Activated naive CD4-positive, alpha-beta T cell treated with anti-CD3 and anti-CD28 coated beads, Interleukin-2, amount 10 ng/mL, durations not matched to agents 7 days and 5 days (primary cell): ENCODE data around the gene C14orf93.

Source experiments
- CTCF ChIA-PET: fragments of 350-600 bp; sonication (Branson Sonifier 250); formaldehyde crosslinking; loops from one replicate; lab custom pipeline; 2021; ENCODE audit warnings: antibody characterized with exemption; lab: Charles Lee
- DNase-seq: peaks from one replicate; pipeline ENCODE4 v3.0.0-alpha.2; 2020
- H3K27ac Mint-ChIP-seq: one replicate; pipeline ENCODE4 v1.8.0; 2021; ENCODE audit warnings: mild to moderate bottlenecking, moderate library complexity, mixed read lengths
- H3K27me3 Mint-ChIP-seq: one replicate; pipeline ENCODE4 v1.8.0; 2021; ENCODE audit warnings: mild to moderate bottlenecking, mixed read lengths
- H3K36me3 Mint-ChIP-seq: one replicate; pipeline ENCODE4 v1.8.0; 2021; ENCODE audit warnings: mixed read lengths
- H3K4me1 Mint-ChIP-seq: one replicate; pipeline ENCODE4 v1.8.0; 2021; ENCODE audit warnings: mixed read lengths
- H3K4me3 Mint-ChIP-seq: one replicate; pipeline ENCODE4 v1.8.0; 2021; ENCODE audit warnings: mild to moderate bottlenecking, moderate library complexity, mixed read lengths
- H3K9me3 Mint-ChIP-seq: one replicate; pipeline ENCODE4 v1.8.0; 2021; ENCODE audit warnings: mixed read lengths

Gene C14orf93

GRCh38 chr14:23040100-23040499 lies 30.2 kb upstream of the C14orf93 start:
- H3K36me3 Mint-ChIP-seq = peaks cover 2% of the 10 kb centered on the region
- H3K4me3 Mint-ChIP-seq = no peak overlapping the region
- H3K27ac Mint-ChIP-seq = no peak overlapping the region
- peaks cover 13% of the 10 kb centered on the region for H3K4me1 Mint-ChIP-seq
- H3K9me3 Mint-ChIP-seq = no peaks in the 10 kb centered on the region
- CTCF ChIA-PET = interaction anchor here (0.7 to 1.2 kb wide), 5 partner anchors 10 to 54 kb away, joined by 3 to 6 read pairs (median 4); no protein-coding TSS in a partner anchor
- peaks cover 31% of the 10 kb centered on the region for H3K27me3 Mint-ChIP-seq
- DNase-seq = no peak

- Mint-ChIP-seq H3K27ac (peak overlapping the region; percentile 95), H3K4me3 (peak overlapping the region; percentile 71), H3K36me3 (peaks cover 25% of the 10 kb centered on the region), H3K4me1 (peaks cover 39% of the 10 kb centered on the region), H3K27me3 (peaks cover 5% of the 10 kb centered on the region), H3K9me3 (no peaks in the 10 kb centered on the region)
- CTCF ChIA-PET = interaction anchor here (0.6 to 1.5 kb wide), 2 partner anchors 14 to 241 kb away, joined by 3 read pairs; no protein-coding TSS in a partner anchor
- DNase-seq = no peak
These were observed 25.6 kb upstream of the C14orf93 start for GRCh38 chr14:23035303-23036144.

- CTCF ChIA-PET = interaction anchor here (0.6 to 1.1 kb wide), 2 partner anchors 27 to 242 kb away, joined by 3 read pairs; no protein-coding TSS in a partner anchor
- H3K27ac Mint-ChIP-seq = peak within 1 kb of the TSS; percentile 95
- H3K27me3 Mint-ChIP-seq = peaks cover 5% of the 10 kb centered on the region
- H3K4me3 Mint-ChIP-seq = peak within 1 kb of the TSS; percentile 71
- peak; percentile 93 for DNase-seq
- H3K9me3 Mint-ChIP-seq = no peaks in the 10 kb centered on the region
- H3K4me1 Mint-ChIP-seq = peaks cover 39% of the 10 kb centered on the region
- H3K36me3 Mint-ChIP-seq = peaks cover 25% of the 10 kb centered on the region
These were observed 24.8 kb upstream of the C14orf93 start, which contains the start of gene PSMB5 for GRCh38 chr14:23034498-23035302. Gene PSMB5, minus strand, starts transcription at chr14:23034900. Its CDS starts 19 bp downstream, at chr14:23034881.

DNA sequence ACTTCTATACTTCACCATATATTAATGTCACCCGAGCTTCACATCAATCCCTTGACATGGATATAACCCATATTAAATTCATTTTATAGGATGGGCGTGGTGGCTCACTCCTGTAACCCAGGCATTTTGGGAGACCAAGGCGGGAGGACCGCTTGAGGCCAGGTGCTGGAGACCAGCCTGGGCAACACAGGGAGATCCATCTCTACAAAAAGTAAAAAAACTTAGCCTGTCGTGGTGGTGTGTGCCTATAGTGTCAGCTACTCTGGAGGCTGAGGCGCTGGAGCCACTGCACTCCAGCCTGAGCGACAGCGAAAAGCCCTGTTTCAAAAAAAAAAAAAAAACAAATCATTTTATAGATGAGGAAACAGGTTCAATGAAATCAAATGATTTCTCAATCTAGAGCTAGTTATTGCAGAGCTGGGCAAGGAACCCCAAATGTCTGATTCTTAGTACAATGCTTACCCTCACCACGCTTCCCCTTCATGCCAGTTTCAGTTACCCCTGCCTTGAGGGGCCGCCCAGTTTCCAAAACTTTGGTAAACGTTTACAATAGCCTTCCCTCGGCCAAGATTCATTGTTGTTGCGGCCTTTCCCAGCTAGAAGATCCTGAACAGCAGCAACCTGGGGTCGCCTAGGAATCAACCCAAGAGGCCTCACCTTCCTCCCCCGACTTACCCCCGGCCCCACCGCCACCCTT lies 24.0 kb upstream of the C14orf93 start:
- H3K4me1 Mint-ChIP-seq = peaks cover 46% of the 10 kb centered on the region
- H3K4me3 Mint-ChIP-seq = peak overlapping the region; percentile 71
- H3K9me3 Mint-ChIP-seq = no peaks in the 10 kb centered on the region
- DNase-seq = no peak
- CTCF ChIA-PET = interaction anchor here (0.6 to 1.5 kb wide), 6 partner anchors 13 to 81 kb away, joined by 3 to 6 read pairs (median 4); no protein-coding TSS in a partner anchor
- peak overlapping the region; percentile 95 for H3K27ac Mint-ChIP-seq
- H3K27me3 Mint-ChIP-seq = no peaks in the 10 kb centered on the region
- peaks cover 30% of the 10 kb centered on the region for H3K36me3 Mint-ChIP-seq

DNA sequence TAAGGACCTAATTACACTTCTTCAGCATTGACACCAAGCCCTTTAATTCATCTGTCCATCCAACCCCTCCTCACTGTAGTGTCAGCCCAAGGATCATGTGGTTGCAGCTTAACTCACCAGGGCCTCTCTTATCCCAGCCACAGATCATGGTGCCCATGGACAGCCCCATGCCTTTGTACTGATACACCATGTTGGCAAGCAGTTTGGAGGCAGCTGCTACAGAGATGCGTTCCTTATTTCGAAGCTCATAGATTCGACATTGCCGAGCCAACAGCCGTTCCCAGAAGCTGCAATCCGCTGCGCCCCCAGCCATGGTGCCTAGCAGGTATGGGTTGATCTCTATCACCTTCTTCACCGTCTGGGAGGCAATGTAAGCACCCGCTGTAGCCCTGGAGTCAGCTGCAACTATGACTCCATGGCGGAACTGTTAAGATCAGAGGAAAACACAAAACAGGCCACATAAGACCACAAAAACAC lies 23.3 kb upstream of the C14orf93 start:
- no peaks in the 10 kb centered on the region for H3K9me3 Mint-ChIP-seq
- peak overlapping the region; percentile 95 for H3K27ac Mint-ChIP-seq
- CTCF ChIA-PET = interaction anchor here (0.6 to 1.5 kb wide), 6 partner anchors 13 to 80 kb away, joined by 3 to 6 read pairs (median 4); no protein-coding TSS in a partner anchor
- peak overlapping the region; percentile 71 for H3K4me3 Mint-ChIP-seq
- peaks cover 34% of the 10 kb centered on the region for H3K36me3 Mint-ChIP-seq
- no peak for DNase-seq
- no peaks in the 10 kb centered on the region for H3K27me3 Mint-ChIP-seq
- H3K4me1 Mint-ChIP-seq = peaks cover 51% of the 10 kb centered on the region

DNA sequence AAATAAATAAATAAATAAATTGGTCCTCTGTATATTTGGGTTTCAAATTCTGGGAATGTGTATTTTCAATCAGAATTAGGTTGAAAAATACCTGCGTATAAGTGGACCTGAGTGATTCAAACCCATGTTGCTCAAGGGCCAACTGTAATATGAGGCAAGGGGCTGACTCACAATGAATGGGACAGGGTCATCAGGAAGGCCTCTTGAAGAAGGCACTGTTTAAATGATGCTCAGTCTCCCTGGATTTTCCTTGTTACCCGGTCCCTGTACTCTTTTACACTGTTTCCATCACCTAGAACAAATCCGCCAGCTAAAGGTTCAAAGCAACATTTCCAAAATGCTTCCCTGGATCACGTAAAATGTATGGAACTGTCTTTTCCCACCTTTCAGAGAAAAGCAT lies 21.0 kb upstream of the C14orf93 start:
- Mint-ChIP-seq H3K36me3 (peaks cover 43% of the 10 kb centered on the region), H3K4me1 (peaks cover 54% of the 10 kb centered on the region), H3K27ac (no peak overlapping the region), H3K9me3 (no peaks in the 10 kb centered on the region), H3K27me3 (no peaks in the 10 kb centered on the region), H3K4me3 (no peak overlapping the region)
- DNase-seq = no peak
- CTCF ChIA-PET = interaction anchor here (0.9 kb wide), 1 partner anchor 9 kb away, joined by 5 read pairs; no protein-coding TSS in a partner anchor

DNA sequence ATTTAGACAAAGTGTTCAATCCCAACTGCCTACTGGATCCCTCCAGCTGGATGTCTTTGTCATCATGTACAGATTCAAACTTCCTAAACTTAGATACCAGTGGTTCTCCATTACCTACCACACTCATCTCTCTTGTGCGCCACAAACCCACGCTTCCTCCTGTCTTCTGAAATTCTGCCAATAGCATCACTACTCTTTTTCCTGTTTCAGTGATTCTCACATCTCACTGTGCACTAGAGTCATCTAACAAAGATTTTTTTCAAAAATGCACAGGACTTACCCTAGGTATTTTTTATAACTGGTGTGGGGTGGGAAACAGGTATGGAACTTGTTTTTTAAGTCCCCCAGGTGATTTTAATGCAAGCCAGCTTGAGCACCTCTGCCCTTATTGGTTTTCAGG lies 18.9 kb upstream of the C14orf93 start:
- Mint-ChIP-seq H3K4me1 (peaks cover 57% of the 10 kb centered on the region), H3K27me3 (no peaks in the 10 kb centered on the region), H3K4me3 (no peak overlapping the region), H3K9me3 (no peaks in the 10 kb centered on the region), H3K36me3 (peaks cover 56% of the 10 kb centered on the region), H3K27ac (peak overlapping the region; percentile 57)
- CTCF ChIA-PET = interaction anchor here (1.0 to 2.1 kb wide), 7 partner anchors 8 to 99 kb away, joined by 3 to 5 read pairs (median 3); no protein-coding TSS in a partner anchor
- peak; percentile 25 for DNase-seq

GRCh38 chr14:23025151-23025814 lies 15.3 kb upstream of the C14orf93 start:
- Mint-ChIP-seq H3K27ac (peak overlapping the region; percentile 56), H3K4me1 (peaks cover 67% of the 10 kb centered on the region), H3K9me3 (no peaks in the 10 kb centered on the region), H3K36me3 (peaks cover 49% of the 10 kb centered on the region), H3K4me3 (no peak overlapping the region), H3K27me3 (no peaks in the 10 kb centered on the region)
- no peak for DNase-seq
- CTCF ChIA-PET = interaction anchor here (1.3 to 1.7 kb wide), 4 partner anchors 12 to 96 kb away, joined by 3 to 10 read pairs (median 4); partner anchors contain the start of gene PRMT5

GRCh38 chr14:23024612-23025075 lies 14.7 kb upstream of the C14orf93 start:
- Mint-ChIP-seq H3K36me3 (peaks cover 49% of the 10 kb centered on the region), H3K9me3 (no peaks in the 10 kb centered on the region), H3K27me3 (no peaks in the 10 kb centered on the region), H3K27ac (peak overlapping the region; percentile 56), H3K4me3 (no peak overlapping the region), H3K4me1 (peaks cover 70% of the 10 kb centered on the region)
- DNase-seq = no peak
- CTCF ChIA-PET = interaction anchor here (0.7 to 2.7 kb wide), 7 partner anchors 12 to 95 kb away, joined by 4 to 10 read pairs (median 4); partner anchors contain the start of gene PRMT5

- Mint-ChIP-seq H3K36me3 (peaks cover 41% of the 10 kb centered on the region), H3K9me3 (no peaks in the 10 kb centered on the region), H3K4me1 (peaks cover 61% of the 10 kb centered on the region), H3K27me3 (no peaks in the 10 kb centered on the region), H3K27ac (no peak overlapping the region), H3K4me3 (no peak overlapping the region)
- CTCF ChIA-PET = interaction anchor here (0.8 to 2.7 kb wide), 6 partner anchors 15 to 51 kb away, joined by 3 to 10 read pairs (median 5); no protein-coding TSS in a partner anchor
- DNase-seq = no peak
These were observed 13.8 kb upstream of the C14orf93 start for GRCh38 chr14:23023795-23024152.

- H3K27ac Mint-ChIP-seq = no peak overlapping the region
- H3K36me3 Mint-ChIP-seq = peaks cover 39% of the 10 kb centered on the region
- no peak for DNase-seq
- CTCF ChIA-PET = interaction anchor here (0.8 to 2.7 kb wide), 5 partner anchors 16 to 50 kb away, joined by 3 to 9 read pairs (median 4); no protein-coding TSS in a partner anchor
- peaks cover 57% of the 10 kb centered on the region for H3K4me1 Mint-ChIP-seq
- H3K9me3 Mint-ChIP-seq = no peaks in the 10 kb centered on the region
- no peak overlapping the region for H3K4me3 Mint-ChIP-seq
- H3K27me3 Mint-ChIP-seq = no peaks in the 10 kb centered on the region
These were observed 13.3 kb upstream of the C14orf93 start for GRCh38 chr14:23023022-23023794.

DNA sequence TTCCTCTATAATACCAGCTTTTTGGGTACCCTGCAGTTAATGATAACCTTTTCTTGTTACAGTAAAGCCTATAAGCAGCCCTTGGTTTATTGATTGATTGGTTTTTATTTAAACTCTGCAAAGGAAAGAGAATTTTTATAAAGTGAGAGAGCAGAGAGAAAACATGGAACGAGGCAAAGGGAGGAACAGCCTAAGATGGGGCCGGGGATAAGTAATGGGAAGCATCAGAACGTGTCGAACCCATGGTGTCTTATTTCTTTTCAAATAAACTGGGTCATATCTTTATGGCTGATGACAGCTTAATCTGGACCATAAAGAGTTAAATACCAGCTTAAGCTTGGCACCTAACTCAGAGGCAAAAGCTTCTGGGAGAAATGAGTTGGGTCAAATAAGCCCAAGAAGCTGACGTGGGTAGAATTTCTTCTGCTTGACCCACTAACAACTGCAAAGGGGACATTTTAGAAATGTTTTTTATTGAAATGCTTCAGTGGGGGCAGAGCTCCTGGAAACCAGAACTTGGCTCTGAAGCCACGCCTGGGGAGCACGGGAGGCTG lies 12.0 kb upstream of the C14orf93 start:
- H3K4me1 Mint-ChIP-seq = peaks cover 50% of the 10 kb centered on the region
- H3K36me3 Mint-ChIP-seq = peaks cover 35% of the 10 kb centered on the region
- no peaks in the 10 kb centered on the region for H3K9me3 Mint-ChIP-seq
- no peak for DNase-seq
- no peak overlapping the region for H3K4me3 Mint-ChIP-seq
- CTCF ChIA-PET = interaction anchor here (0.9 to 2.7 kb wide), 6 partner anchors 9 to 49 kb away, joined by 3 to 15 read pairs (median 5); no protein-coding TSS in a partner anchor
- no peaks in the 10 kb centered on the region for H3K27me3 Mint-ChIP-seq
- peak overlapping the region; percentile 76 for H3K27ac Mint-ChIP-seq
